Hepatocyte (in vitro differentiated cells): Measurements from ENCODE around the gene TMEM250.

Experiments
- EZH2 ChIP-seq: fragments of 200-600 bp; sonication (generic); IDR thresholded peaks from 2 replicates; pipeline ENCODE4 v1.6.1; 2016; ENCODE audit warnings: antibody characterized with exemption, mild to moderate bottlenecking, borderline replicate concordance
- EZH2phosphoT487 ChIP-seq: fragments of 200-600 bp; sonication (generic); IDR thresholded peaks from one replicate; pipeline ENCODE4 v1.6.1; 2018; ENCODE audit warnings: antibody characterized with exemption, mild to moderate bottlenecking, low read depth, moderate library complexity; ENCODE audit not compliant: unreplicated experiment, severe bottlenecking
- TF ChIP-seq, protein P1 (sequence below): fragments of 200-600 bp; sonication (generic); IDR thresholded peaks from 2 replicates; pipeline ENCODE4 v1.5.1; 2016; ENCODE audit warnings: antibody characterized with exemption, mild to moderate bottlenecking; ENCODE audit not compliant: poor library complexity

DNA sequence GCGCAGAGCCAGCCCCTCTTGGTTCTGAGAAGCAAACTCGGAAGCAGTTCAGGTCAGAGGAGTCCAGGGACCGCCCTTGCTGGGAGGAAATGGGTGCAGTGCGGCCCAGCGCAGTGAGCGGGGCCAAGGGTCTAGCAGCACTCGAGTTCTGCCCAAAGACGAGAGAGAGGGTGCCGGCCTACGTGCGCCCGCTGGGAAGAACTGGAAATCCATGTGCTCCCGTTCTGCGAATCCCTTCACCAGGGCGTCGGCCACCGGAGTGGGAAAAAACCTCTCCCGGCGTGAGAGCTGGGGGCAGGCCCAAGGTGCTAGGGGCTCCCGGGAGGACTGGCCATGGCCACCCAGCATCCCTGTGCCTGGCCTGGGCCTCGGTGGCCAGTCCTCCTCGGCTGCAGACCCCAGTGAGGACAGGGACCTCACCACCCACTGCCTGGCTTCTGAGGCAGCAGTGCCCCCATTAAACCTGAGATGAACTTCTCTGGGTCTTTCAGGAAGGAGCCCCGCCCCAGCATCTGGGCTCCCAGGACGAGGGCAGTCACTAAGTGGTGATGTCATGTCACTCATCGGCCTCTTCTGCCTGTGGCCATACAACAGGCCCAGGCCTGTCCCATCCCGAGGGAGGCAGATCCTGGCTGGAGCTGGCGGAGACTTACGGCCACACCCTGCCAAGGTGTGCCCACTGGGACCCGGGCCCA lies 10.6 kb downstream of the TMEM250 start:
- TF ChIP-seq, protein P1, sequence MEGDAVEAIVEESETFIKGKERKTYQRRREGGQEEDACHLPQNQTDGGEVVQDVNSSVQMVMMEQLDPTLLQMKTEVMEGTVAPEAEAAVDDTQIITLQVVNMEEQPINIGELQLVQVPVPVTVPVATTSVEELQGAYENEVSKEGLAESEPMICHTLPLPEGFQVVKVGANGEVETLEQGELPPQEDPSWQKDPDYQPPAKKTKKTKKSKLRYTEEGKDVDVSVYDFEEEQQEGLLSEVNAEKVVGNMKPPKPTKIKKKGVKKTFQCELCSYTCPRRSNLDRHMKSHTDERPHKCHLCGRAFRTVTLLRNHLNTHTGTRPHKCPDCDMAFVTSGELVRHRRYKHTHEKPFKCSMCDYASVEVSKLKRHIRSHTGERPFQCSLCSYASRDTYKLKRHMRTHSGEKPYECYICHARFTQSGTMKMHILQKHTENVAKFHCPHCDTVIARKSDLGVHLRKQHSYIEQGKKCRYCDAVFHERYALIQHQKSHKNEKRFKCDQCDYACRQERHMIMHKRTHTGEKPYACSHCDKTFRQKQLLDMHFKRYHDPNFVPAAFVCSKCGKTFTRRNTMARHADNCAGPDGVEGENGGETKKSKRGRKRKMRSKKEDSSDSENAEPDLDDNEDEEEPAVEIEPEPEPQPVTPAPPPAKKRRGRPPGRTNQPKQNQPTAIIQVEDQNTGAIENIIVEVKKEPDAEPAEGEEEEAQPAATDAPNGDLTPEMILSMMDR = no peak
- TF ChIP-seq EZH2phosphoT487 = no peak
- TF ChIP-seq EZH2 = no peak
